H1 (cell line): ENCODE results near the gene KRT77. TPM values are rescaled to one million over a fixed set of nuclear protein-coding genes. Genes with fewer than 3 reads are reported as not detected.

Experiments
- CTCF ChIA-PET: fragments of 300-600 bp; sonication (Branson Sonifier 250); formaldehyde crosslinking; loops from one replicate; lab custom pipeline; 2021; ENCODE audit not compliant: partially characterized antibody; lab: Charles Lee
- POLR2A ChIA-PET: fragments of 300-600 bp; sonication (Branson Sonifier 250); formaldehyde crosslinking; loops from one replicate; lab custom pipeline; 2021; ENCODE audit warnings: inconsistent platforms; ENCODE audit not compliant: partially characterized antibody; lab: Charles Lee
- DNase-seq, 2 experiments: peaks; one replicate each; pipeline versions ENCODE4 v3.0.0 to v3.0.0-alpha.2; 2010 to 2022; ENCODE audit warnings: low spot score in 2 of 2, low read depth in 1 of 2, mixed read lengths in 1 of 2
- FAIRE-seq: peaks from 2 replicates; lab custom pipeline; 2011; peaks lifted over from hg19 to GRCh38; lab: Jason Lieb, UNC
- H2AFZ ChIP-seq: 2 replicates; pipeline ENCODE4 v1.8.1; 2012; ENCODE audit warnings: low read length, inconsistent platforms
- H2AK5ac ChIP-seq: 2 replicates; pipeline ENCODE4 v1.6.1; 2013; ENCODE audit warnings: low read depth, low read length
- H2BK120ac ChIP-seq: replicated peaks from 2 replicates; pipeline ENCODE3; 2013; ENCODE audit warnings: low read depth, low read length, inconsistent platforms
- H2BK12ac ChIP-seq: 2 replicates; pipeline ENCODE4 v1.6.1; 2013; ENCODE audit warnings: low read depth, low read length
- H2BK15ac ChIP-seq: 2 replicates; pipeline ENCODE4 v1.6.1; 2013; ENCODE audit warnings: low read length
- H2BK20ac ChIP-seq: 2 replicates; pipeline ENCODE4 v1.6.1; 2013; ENCODE audit warnings: low read length
- H2BK5ac ChIP-seq: 2 replicates; pipeline ENCODE4 v1.6.1; 2013; ENCODE audit warnings: low read depth, low read length
- H3K14ac ChIP-seq: 2 replicates; pipeline ENCODE4 v1.6.1; 2013; ENCODE audit warnings: inconsistent platforms; ENCODE audit not compliant: insufficient read length
- H3K18ac ChIP-seq: 2 replicates; pipeline ENCODE4 v1.6.1; 2013; ENCODE audit warnings: low read length; ENCODE audit errors: extremely low read depth
- H3K23ac ChIP-seq: 2 replicates; pipeline ENCODE4 v1.6.1; 2013; ENCODE audit warnings: inconsistent platforms; ENCODE audit not compliant: insufficient read length
- H3K23me2 ChIP-seq: 2 replicates; pipeline ENCODE4 v1.6.1; 2013; ENCODE audit warnings: low read depth, low read length
- H3K27ac ChIP-seq: 2 replicates; pipeline ENCODE4 v1.6.1; 2011; ENCODE audit warnings: low read depth, low read length, inconsistent platforms
- H3K27me3 ChIP-seq, 4 experiments: replicated peaks in 1 of 4; 1 replicate in 1 of 4; 2 replicates in 3 of 4; pipeline versions ENCODE4 v1.6.1 to v1.8.1; 2011 to 2013; ENCODE audit warnings: low read length in 3 of 4, mild to moderate bottlenecking in 3 of 4, inconsistent platforms in 2 of 4, mixed read lengths in 2 of 4, moderate library complexity in 1 of 4; ENCODE audit not compliant: control insufficient read depth in 3 of 4, insufficient read depth in 3 of 4; ENCODE audit errors: extremely low read depth in 1 of 4
- H3K36me3 ChIP-seq, 4 experiments: 2 replicates each; pipeline versions ENCODE4 v1.6.1 to v1.8.1; 2011 to 2013; ENCODE audit warnings: mild to moderate bottlenecking in 4 of 4, low read length in 3 of 4, moderate library complexity in 2 of 4, control low read depth in 1 of 4, inconsistent platforms in 1 of 4; ENCODE audit not compliant: insufficient read depth in 4 of 4, control insufficient read depth in 2 of 4
- H3K4ac ChIP-seq: replicated peaks from 2 replicates; pipeline ENCODE3; 2013; ENCODE audit warnings: low read length, low read depth, mixed read lengths, inconsistent platforms; ENCODE audit not compliant: insufficient read length
- H3K4me1 ChIP-seq, 4 experiments: replicated peaks in 1 of 4; 1 replicate in 1 of 4; 2 replicates in 3 of 4; pipeline versions ENCODE4 v1.6.1 to v1.8.1; 2011 to 2013; ENCODE audit warnings: low read length in 3 of 4, inconsistent platforms in 2 of 4, mixed read lengths in 1 of 4; ENCODE audit not compliant: insufficient read depth in 4 of 4, control insufficient read depth in 3 of 4
- H3K4me2 ChIP-seq, 2 experiments: 2 replicates each; pipeline versions ENCODE4 v1.6.1 to v1.8.1; 2011 to 2013; ENCODE audit warnings: low read depth in 2 of 2, low read length in 2 of 2, control low read depth in 1 of 2, inconsistent platforms in 1 of 2, mild to moderate bottlenecking in 1 of 2; ENCODE audit not compliant: insufficient read depth in 1 of 2
- H3K4me3 ChIP-seq, 4 experiments: fragments of 200-600, 300-600 bp in 1 of 4; sonication (generic), shearing (Covaris generic), sonication (Bioruptor Twin) in 1 of 4; 2 replicates each; pipeline versions ENCODE4 v1.5.1 to v1.8.1; 2011 to 2016; ENCODE audit warnings: low read length in 4 of 4, low read depth in 3 of 4, control low read depth in 2 of 4, inconsistent platforms in 2 of 4, mild to moderate bottlenecking in 2 of 4, mixed read lengths in 1 of 4, moderate library complexity in 1 of 4; ENCODE audit not compliant: insufficient read depth in 2 of 4; ENCODE audit errors: extremely low read depth in 1 of 4
- H3K56ac ChIP-seq: replicated peaks from 2 replicates; pipeline ENCODE3; 2013; ENCODE audit warnings: low read depth, mild to moderate bottlenecking, mixed read lengths, low read length, inconsistent platforms; ENCODE audit not compliant: insufficient read length
- H3K79me1 ChIP-seq: 2 replicates; pipeline ENCODE4 v1.6.1; 2013; ENCODE audit warnings: low read depth, low read length, control low read depth
- H3K79me2 ChIP-seq, 2 experiments: 2 replicates each; pipeline versions ENCODE4 v1.6.1 to v1.8.1; 2012 to 2013; ENCODE audit warnings: low read length in 2 of 2, mild to moderate bottlenecking in 2 of 2, inconsistent platforms in 1 of 2; ENCODE audit not compliant: insufficient read depth in 2 of 2, control insufficient read depth in 1 of 2
- H3K9ac ChIP-seq, 4 experiments: replicated peaks in 1 of 4; 1 replicate in 1 of 4; 2 replicates in 3 of 4; pipeline versions ENCODE4 v1.6.1 to v1.8.1; 2011 to 2013; ENCODE audit warnings: low read depth in 3 of 4, low read length in 3 of 4, control low read depth in 2 of 4, mild to moderate bottlenecking in 2 of 4, moderate library complexity in 2 of 4, inconsistent platforms in 1 of 4; ENCODE audit errors: extremely low read depth in 1 of 4
- H3K9me3 ChIP-seq, 2 experiments: 2 replicates each; pipeline versions ENCODE4 v1.6.1 to v1.8.1; 2012 to 2013; ENCODE audit warnings: mild to moderate bottlenecking in 2 of 2, moderate library complexity in 2 of 2, control low read depth in 1 of 2, inconsistent platforms in 1 of 2, low read depth in 1 of 2, low read length in 1 of 2, mixed read lengths in 1 of 2; ENCODE audit not compliant: insufficient read depth in 2 of 2
- H4K20me1 ChIP-seq, 2 experiments: replicated peaks in 1 of 2; 2 replicates each; pipeline versions ENCODE3 to v1.8.1; 2011 to 2013; ENCODE audit warnings: inconsistent platforms in 2 of 2, low read length in 2 of 2, mild to moderate bottlenecking in 1 of 2; ENCODE audit not compliant: insufficient read depth in 2 of 2, control insufficient read depth in 1 of 2
- H4K5ac ChIP-seq: 2 replicates; pipeline ENCODE4 v1.6.1; 2013; ENCODE audit warnings: low read length, low read depth, mixed read lengths, inconsistent platforms; ENCODE audit not compliant: insufficient read length
- H4K8ac ChIP-seq: 2 replicates; pipeline ENCODE4 v1.8.0; 2013; ENCODE audit warnings: mild to moderate bottlenecking, moderate library complexity, low read length, inconsistent platforms; ENCODE audit not compliant: insufficient read depth; ENCODE audit errors: extremely low read depth
- H4K91ac ChIP-seq: replicated peaks from 2 replicates; pipeline ENCODE3; 2013; ENCODE audit warnings: low read length, mixed read lengths, inconsistent platforms; ENCODE audit not compliant: insufficient read length
- GABPA ChIP-seq: IDR thresholded peaks from 2 replicates; pipeline ENCODE4 v1.6.1; 2011; ENCODE audit warnings: mild to moderate bottlenecking, low read length, moderate library complexity, borderline replicate concordance; ENCODE audit not compliant: insufficient read depth
- HDAC2 ChIP-seq, 2 experiments: fragments of 300-600 bp in 1 of 2; sonication (generic) in 1 of 2; IDR thresholded peaks; 2 replicates each; pipeline ENCODE4 v1.6.1; 2011 to 2012; ENCODE audit warnings: low read depth in 2 of 2, low read length in 2 of 2, mild to moderate bottlenecking in 2 of 2, moderate library complexity in 2 of 2, borderline replicate concordance in 1 of 2, inconsistent platforms in 1 of 2
- KDM4A ChIP-seq: IDR thresholded peaks from one replicate; pipeline ENCODE4 v1.7.1; 2012; ENCODE audit warnings: low read depth, mild to moderate bottlenecking, moderate library complexity, low read length, inconsistent platforms; ENCODE audit not compliant: severe bottlenecking
- TEAD4 ChIP-seq: IDR thresholded peaks from 2 replicates; pipeline ENCODE4 v1.6.1; 2012; ENCODE audit warnings: low read depth, low read length, inconsistent platforms, mixed read lengths
- WGBS, 2 experiments: shearing (Covaris generic) in 1 of 2; methylation state at CpG; one replicate each; pipeline versions ENCODE4 v1.1.6 to v1.1.7; 2013 to 2015; ENCODE audit warnings: low lambda C conversion rate in 2 of 2, mixed read lengths in 2 of 2, inconsistent platforms in 1 of 2, low coverage in 1 of 2, missing lambda C conversion rate in 1 of 2; ENCODE audit not compliant: insufficient replicate concordance in 2 of 2, insufficient coverage in 1 of 2, insufficient read length in 1 of 2; ENCODE audit errors: extremely low coverage in 1 of 2, missing lambda C conversion rate in 1 of 2; 5-methylcytosine and 5-hydroxymethylcytosine counted together
- polyA plus RNA-seq, 7 experiments: library from polyadenylated mRNA; depleted of rRNA in 3 of 7; stranded (reverse) in 5 of 7; unstranded in 2 of 7; fragments of >200 nt in 5 of 7; fragments of 200-250 nt in 2 of 7; gene quantifications; 1 replicate in 5 of 7; 2 replicates in 1 of 7; 4 replicates in 1 of 7; pipeline versions ENCODE4 v1.2.1 to v1.2.3, GENCODE V29; 2011 to 2013; ENCODE audit warnings: missing spikeins in 2 of 7, mixed read lengths in 2 of 7
- total RNA-seq: library from RNA; stranded (reverse); fragmentation: NEBNext Ultra II Directional; extraction: Animal tissue kit (Norgen Biotek cat#: 25700); gene quantifications from 2 replicates; pipeline ENCODE4 v1.2.1, GENCODE V29; 2021
- TF ChIP-seq, protein P1 (sequence below): IDR thresholded peaks from 2 replicates; pipeline ENCODE4 v1.6.1; 2011; ENCODE audit warnings: low read length, improper control_type of control experiment

The KRT77 gene
- total and polyA plus RNA-seq, 2 of the 8 experiments (the other 6 are each of a cell fraction or from before 2014, with no cell fraction given): 0.02 TPM; not detected in 1

DNA sequence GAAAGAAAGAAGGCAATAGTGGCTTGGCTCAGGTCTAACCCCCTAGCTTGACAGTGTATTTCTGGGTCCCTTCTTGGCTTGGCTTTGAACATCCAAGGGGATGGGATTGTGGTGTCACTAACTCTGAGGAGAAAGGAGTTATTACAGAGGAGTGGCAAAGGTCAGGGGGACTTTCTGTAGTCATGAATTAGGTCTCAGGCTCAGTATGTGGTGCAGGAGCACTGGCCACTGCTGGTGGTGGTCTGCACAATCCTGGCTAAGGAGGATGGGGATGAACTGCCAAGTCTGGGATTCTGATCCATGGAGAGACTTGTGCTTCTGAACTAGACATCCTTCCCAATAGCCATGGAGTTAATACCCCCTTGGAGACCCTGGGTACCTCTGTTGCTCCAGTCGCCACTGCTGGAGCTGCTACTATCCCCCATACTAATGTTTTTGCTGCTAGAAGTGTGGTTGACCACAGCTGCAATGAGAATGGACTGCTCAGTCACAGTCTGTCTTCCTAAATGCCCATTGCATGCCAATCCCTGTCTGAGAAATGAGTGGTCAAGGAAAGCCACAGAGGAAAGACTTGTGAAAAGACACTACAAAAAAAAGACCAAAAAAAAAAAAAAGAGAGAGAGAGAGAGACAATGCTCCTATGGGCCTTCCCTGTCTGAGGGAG is 41.3 kb upstream of the KRT77 start:
- Histone ChIP-seq H2BK120ac (no peak overlapping the region), H2BK12ac (no peak overlapping the region), H2AK5ac (no peak overlapping the region), H4K20me1 (peaks cover 0 to 2% of the 10 kb centered on the region in 2 experiments), H4K5ac (no peak overlapping the region), H3K79me2 (no peaks in the 10 kb centered on the region), H2BK15ac (no peak overlapping the region), H3K23ac (no peak overlapping the region), H3K18ac (no peak overlapping the region), H3K36me3 (no peaks in the 10 kb centered on the region), H3K9ac (no peak overlapping the region), H3K27ac (no peak overlapping the region), H4K91ac (no peak overlapping the region), H3K79me1 (no peaks in the 10 kb centered on the region), H3K27me3 (peaks cover 0 to 2% (median 0%) of the 10 kb centered on the region in 4 experiments; a peak in 2 of 7 replicates), H3K4ac (no peak overlapping the region), H3K9me3 (no peaks in the 10 kb centered on the region), H2BK20ac (no peak overlapping the region), H3K4me3 (no peak overlapping the region), H3K4me1 (no peaks in the 10 kb centered on the region), H2BK5ac (no peak overlapping the region), H3K14ac (no peak overlapping the region), H3K56ac (no peak overlapping the region), H3K23me2 (no peaks in the 10 kb centered on the region), H4K8ac (no peak overlapping the region), H2AFZ (no peak overlapping the region), H3K4me2 (no peak overlapping the region)
- WGBS, 2 experiments: 71% methylated on average over 1 of the region's 1 CpG; no CpG with 5 or more reads in 1 of the 2 experiments
- DNase-seq: no peak
- no peak for FAIRE-seq
- CTCF ChIA-PET: interaction anchor here (1.1 to 1.9 kb wide), 4 partner anchors 10 to 135 kb away, joined by 3 to 5 read pairs (median 4); partner anchors contain the start of gene KRT4
- TF ChIP-seq HDAC2 (IDR thresholded peaks at IDR 0.05; ENCODE audit: borderline replicate concordance in 1 of 2, low read depth in 2 of 2, low read length in 2 of 2): no peak
- TF ChIP-seq, protein P1, sequence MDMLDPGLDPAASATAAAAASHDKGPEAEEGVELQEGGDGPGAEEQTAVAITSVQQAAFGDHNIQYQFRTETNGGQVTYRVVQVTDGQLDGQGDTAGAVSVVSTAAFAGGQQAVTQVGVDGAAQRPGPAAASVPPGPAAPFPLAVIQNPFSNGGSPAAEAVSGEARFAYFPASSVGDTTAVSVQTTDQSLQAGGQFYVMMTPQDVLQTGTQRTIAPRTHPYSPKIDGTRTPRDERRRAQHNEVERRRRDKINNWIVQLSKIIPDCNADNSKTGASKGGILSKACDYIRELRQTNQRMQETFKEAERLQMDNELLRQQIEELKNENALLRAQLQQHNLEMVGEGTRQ: no peak
- no peak for TF ChIP-seq GABPA
- no peak for TF ChIP-seq TEAD4
- no peak for TF ChIP-seq KDM4A
- POLR2A ChIA-PET: no interaction called here
